HG02885 (cell line): ENCODE data around the gene RAI1.

Experiments
- ATAC-seq: cut with Tn5 transposase; IDR thresholded peaks from one replicate; pipeline ENCODE4 v1.9.1; 2021; ENCODE audit warnings: mild to moderate bottlenecking; ENCODE audit not compliant: unreplicated experiment, poor library complexity

RAI1 gene

GRCh38 chr17:17745476-17746455 is 64.5 kb downstream of the RAI1 start:
- ATAC-seq, result no peak

DNA sequence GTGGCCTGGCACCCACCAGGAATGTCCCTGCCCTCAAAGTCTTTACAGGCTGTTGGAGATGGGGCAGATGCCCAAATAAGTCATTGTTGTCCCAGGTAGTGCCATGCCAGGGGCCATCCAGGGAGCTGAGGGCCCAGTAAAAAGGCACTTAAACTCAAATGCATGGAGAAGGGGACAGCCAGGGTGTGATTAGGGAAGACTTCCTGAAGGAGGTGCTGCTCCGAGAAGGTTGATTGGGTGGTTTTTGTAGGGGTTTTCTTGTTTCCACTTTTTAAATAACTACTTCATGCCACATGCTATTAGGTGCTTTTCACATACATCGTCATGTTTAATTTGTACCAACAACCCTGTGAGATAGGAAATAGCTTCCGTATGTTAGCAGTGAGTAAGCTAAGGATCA is 66.9 kb downstream of the RAI1 start:
- ATAC-seq, result no peak

DNA sequence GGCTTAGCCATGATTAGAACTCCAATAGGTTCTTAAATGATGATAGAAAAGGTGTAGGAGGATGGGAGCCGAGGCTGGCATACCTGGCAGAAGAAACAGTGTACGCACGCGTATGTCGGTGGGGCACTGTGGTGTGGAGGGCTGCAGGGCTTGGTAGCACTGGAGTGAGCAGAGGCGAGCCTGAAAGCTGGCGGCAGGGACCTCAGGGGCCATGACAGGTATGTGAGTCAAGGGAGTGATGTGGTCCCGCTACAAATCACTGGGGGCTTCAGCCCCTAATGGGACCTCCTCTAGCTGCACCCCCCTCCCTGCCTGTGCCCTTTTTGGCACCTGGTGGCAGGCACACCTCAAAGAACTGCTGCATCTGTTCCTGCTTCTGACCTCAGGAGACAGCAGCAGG is 67.3 kb downstream of the RAI1 start:
- no peak for ATAC-seq

DNA sequence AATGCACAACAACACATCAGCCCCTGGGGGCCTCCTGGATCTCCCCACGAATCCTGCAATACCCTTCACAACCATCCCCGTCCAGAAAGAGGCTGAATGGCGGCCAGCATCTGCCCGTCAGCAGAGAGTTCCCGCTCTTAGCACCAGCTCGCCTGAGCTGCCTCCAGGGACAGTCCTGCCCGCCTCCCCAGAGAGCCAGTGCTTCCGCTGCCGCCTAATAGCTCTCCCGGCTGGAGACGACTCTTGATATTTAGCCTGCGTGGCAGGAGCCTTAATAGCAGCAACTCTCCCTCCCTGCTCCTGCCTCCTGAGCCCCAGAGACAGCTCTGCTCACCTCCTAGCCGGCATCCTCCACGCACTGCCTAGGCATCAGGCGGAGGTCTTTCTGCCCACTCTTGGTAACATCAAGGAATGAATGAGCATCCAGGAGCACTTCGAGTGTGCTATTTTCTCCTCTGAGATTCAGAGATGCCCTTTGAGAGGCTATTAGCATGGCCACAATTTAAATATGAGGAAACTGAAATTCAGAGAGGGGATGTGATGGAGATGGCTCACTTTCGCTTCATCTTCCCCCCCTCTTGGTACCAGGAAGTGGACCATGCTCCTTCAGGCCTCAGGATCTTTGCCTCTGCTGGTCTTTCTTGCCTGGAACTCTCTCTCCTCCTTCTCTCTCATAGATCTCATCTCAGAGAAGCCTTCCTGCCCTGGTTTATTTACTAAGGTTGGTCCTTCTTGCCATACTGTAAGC is 67.9 kb downstream of the RAI1 start:
- ATAC-seq, result no peak

DNA sequence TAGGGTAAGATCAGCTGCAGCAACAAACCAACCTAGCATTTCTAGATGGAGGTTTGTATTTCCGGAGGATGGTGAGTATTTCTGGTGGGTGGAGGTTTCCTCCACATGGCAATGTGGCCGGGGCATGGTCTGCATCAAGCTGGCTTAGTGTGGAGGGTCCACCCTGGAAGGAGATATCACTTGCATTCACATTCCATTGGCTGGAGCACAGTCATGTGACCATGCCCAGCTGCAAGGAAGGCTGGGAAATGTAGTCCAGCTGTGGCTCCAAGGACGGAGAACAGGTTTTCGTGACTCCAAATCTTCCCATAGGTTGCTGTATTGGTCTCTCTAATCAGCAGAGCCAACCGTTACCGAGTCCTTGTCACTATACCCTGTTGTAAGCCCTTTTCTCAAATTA is 68.7 kb downstream of the RAI1 start:
- no peak for ATAC-seq

DNA sequence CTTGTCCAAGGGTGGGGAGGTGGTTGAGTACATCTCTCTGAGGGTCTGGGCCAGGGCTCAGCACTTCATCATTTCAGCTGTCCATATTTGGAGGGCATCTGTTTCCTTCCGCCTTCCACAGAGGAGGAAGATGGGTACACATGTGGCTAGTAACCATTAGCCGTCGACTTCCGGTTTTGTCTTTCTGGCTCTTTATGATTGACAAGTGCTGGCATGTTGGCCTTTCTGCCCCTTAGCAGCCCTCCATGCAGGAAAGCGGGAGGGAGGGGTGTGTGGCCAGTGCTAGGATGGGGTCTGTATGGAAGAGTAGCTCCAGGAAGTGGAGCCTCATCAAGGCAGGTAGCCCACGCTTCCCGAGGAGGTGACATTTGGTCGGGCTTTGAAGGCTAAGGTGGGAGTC is 69.6 kb downstream of the RAI1 start:
- ATAC-seq, result no peak

- no peak for ATAC-seq
These were observed 70.3 kb downstream of the RAI1 start for GRCh38 chr17:17751489-17752088.

- peak; percentile 81 for ATAC-seq
These were observed 71.0 kb downstream of the RAI1 start for GRCh38 chr17:17752089-17752820.

GRCh38 chr17:17752821-17753321 is 71.6 kb downstream of the RAI1 start:
- no peak for ATAC-seq

GRCh38 chr17:17754719-17755686 is 73.7 kb downstream of the RAI1 start:
- no peak for ATAC-seq

- ATAC-seq, result no peak
These were observed 74.5 kb downstream of the RAI1 start for GRCh38 chr17:17755715-17756114.

DNA sequence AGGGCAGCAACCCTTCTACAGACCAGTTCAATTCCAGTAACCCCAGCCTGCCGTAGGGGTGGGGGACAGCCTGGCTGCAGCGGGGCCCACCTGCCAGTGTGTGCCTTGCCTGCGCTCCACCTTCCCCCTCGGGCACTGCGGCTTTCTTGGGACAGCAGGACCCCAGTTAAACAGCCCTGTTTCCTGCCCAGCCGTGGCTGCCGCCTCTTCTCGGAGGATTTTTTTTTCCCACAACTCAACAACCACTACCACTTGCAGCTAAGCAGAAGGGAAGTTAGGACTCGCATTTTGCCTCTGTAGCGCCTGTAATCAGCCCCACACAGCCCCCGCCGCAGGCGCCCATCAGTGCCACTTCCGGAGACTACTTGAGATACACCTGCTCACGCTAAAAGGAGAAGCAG is 76.1 kb downstream of the RAI1 start:
- no peak for ATAC-seq

GRCh38 chr17:17757956-17758845 is 76.9 kb downstream of the RAI1 start:
- ATAC-seq, result no peak

GRCh38 chr17:17758941-17759563 is 77.8 kb downstream of the RAI1 start:
- ATAC-seq, result no peak

DNA sequence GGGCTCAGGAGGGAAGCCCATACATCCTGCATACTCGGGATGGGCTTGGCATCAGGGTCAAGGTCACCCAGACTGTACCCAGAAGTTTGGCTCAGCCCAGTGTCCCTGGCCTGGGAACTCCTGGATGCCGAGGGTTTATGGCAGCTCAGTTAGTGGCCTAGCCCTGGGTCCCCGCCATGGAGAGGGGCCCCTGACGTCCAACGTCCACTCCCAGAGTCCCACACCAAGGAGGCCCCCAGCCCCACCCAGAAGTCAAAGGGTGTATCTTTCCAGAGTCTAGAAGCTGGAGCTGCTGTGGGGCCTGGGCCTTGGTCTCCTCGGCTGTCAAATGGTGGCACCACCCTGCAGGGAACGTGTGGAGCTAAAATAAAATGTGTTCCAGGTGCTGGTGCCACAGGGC is 79.1 kb downstream of the RAI1 start:
- no peak for ATAC-seq

DNA sequence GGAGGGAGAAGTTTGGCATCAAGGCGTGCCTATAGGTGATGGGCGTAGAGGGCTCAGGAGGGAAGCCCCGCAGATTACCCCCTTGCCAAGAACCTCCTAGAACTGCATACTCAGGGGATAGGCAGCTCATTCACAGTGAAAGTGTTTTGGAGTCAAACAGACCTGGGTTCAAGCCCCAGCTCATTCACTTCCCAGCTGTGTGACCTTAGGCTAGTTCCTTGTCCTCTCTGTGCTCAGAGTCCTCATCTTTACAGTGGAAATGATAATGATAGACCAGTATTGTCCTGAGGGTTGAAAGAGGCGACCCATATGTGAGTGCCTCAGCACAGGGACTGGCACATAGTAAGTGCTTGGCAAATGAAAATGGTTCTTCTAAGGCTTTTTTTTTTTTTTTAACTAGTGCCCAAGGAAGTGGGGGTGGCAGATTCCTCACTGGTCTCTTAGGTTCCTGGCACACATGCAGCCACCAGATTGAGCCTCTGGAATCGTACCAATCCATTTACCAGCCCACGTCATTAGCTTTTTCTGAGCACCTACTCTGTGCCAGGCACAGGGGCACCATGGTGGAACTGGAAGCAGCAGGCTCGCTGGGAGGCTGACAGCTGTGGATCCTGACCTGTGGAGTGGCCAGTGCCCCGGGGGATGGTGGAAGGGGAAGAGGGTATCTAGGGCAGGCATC is 79.8 kb downstream of the RAI1 start:
- no peak for ATAC-seq
